Aorta (tissue), 5 donors: ENCODE results near the gene FBLN7. TPM values are rescaled to one million over a fixed set of nuclear protein-coding genes. Genes with fewer than 3 reads are reported as not detected.
A peak's percentile ranks its signal among the peaks of the same experiment; 100 is the strongest.

Source experiments
- ATAC-seq: fragments of 200-7000 bp; cut with Tn5 transposase; one replicate; pipeline ENCODE4 v1.9.1; 2022; ENCODE audit warnings: moderate library complexity; ENCODE audit not compliant: low FRiP score
- DNase-seq, 2 donors: peaks; one replicate each; pipeline ENCODE4 v3.0.0-alpha.2; 2020
- H3K27ac ChIP-seq, 2 donors: one replicate each; pipeline ENCODE4 v1.5.1; 2013; ENCODE audit warnings: low read length in 2 of 2, mild to moderate bottlenecking in 2 of 2, moderate library complexity in 2 of 2, control low read depth in 1 of 2, inconsistent platforms in 1 of 2, low read depth in 1 of 2
- H3K27me3 ChIP-seq, 2 donors: one replicate each; pipeline ENCODE4 v1.6.1; 2013; ENCODE audit warnings: control low read depth in 1 of 2, low read length in 1 of 2, mild to moderate bottlenecking in 1 of 2, moderate library complexity in 1 of 2; ENCODE audit not compliant: insufficient read depth in 2 of 2, control insufficient read depth in 1 of 2
- H3K36me3 ChIP-seq, 2 donors: one replicate each; pipeline ENCODE4 v1.6.1; 2013; ENCODE audit warnings: control low read depth in 1 of 2, low read length in 1 of 2, mild to moderate bottlenecking in 1 of 2; ENCODE audit not compliant: insufficient read depth in 2 of 2, control insufficient read depth in 1 of 2
- H3K4me1 ChIP-seq, 2 donors: one replicate each; pipeline ENCODE4 v1.6.1; 2013; ENCODE audit warnings: low read length in 2 of 2, control low read depth in 1 of 2, mild to moderate bottlenecking in 1 of 2, moderate library complexity in 1 of 2; ENCODE audit not compliant: insufficient read depth in 2 of 2, control insufficient read depth in 1 of 2
- H3K4me3 ChIP-seq, 2 donors: one replicate each; pipeline ENCODE4 v1.5.1; 2013; ENCODE audit warnings: low read length in 2 of 2, control low read depth in 1 of 2, mild to moderate bottlenecking in 1 of 2
- H3K9me3 ChIP-seq: one replicate; pipeline ENCODE4 v1.6.1; 2013; ENCODE audit warnings: mild to moderate bottlenecking, low read length; ENCODE audit not compliant: control insufficient read depth
- whole genome bisulfite sequencing, 2 donors: extraction: QIAGEN DNeasy Blood & Tissue Kit; methylation state at CpG; one replicate each; pipeline ENCODE4 v1.1.7; 2013; 5-methylcytosine and 5-hydroxymethylcytosine counted together
- intact Hi-C, 2 donors: fragments of 100-400 bp; cut with DNase I; formaldehyde crosslinking; loops; one replicate each; pipeline versions ENCODE4 v1.14.2 to v1.15.0; 2022
- long read RNA-seq, 2 donors: library from polyadenylated mRNA; unstranded; transcript quantifications; one replicate each; pipeline ENCODE4 v2.0.0, GENCODE V29; 2020 to 2021
- polyA plus RNA-seq, 2 donors: library from polyadenylated mRNA; stranded (reverse); fragments of 200-250 nt; gene quantifications; one replicate each; pipeline ENCODE4 v1.2.3, GENCODE V29; 2013
- total RNA-seq, 2 donors: library from RNA; stranded (reverse); fragmentation: NEBNext Ultra II Directional; extraction: Animal tissue kit (Norgen Biotek cat#: 25700); gene quantifications; one replicate each; pipeline ENCODE4 v1.2.1, GENCODE V29; 2021
- donor health status: healthy with polysubstance abuse.
- donor health status: Bipolar disorder and iron deficiency.
- donor health status: DM: no; HTN: no; CAD: no.
- donor health status: DM: no; HTN: no; CAD: no.
- donor health status: DM: yes; HTN: yes; CAD: no.

The FBLN7 gene
- 1 to 10 TPM; 4.5 to 6.1 TPM for total RNA-seq
- polyA plus RNA-seq = 10 to 100 TPM in 1 of 2 donors, 1 to 10 TPM in 1; 2.6 to 13.5 TPM
- long read RNA-seq, donor 1, partial matches to known transcripts = 0 of 6 reads
- long read RNA-seq, donor 1, other reads (novel, unspliced or antisense) = 3 of 6 reads
- long read RNA-seq, donor 2, partial matches to known transcripts = 0 of 2 reads
- long read RNA-seq, donor 2, other reads (novel, unspliced or antisense) = 1 of 2 reads

DNA sequence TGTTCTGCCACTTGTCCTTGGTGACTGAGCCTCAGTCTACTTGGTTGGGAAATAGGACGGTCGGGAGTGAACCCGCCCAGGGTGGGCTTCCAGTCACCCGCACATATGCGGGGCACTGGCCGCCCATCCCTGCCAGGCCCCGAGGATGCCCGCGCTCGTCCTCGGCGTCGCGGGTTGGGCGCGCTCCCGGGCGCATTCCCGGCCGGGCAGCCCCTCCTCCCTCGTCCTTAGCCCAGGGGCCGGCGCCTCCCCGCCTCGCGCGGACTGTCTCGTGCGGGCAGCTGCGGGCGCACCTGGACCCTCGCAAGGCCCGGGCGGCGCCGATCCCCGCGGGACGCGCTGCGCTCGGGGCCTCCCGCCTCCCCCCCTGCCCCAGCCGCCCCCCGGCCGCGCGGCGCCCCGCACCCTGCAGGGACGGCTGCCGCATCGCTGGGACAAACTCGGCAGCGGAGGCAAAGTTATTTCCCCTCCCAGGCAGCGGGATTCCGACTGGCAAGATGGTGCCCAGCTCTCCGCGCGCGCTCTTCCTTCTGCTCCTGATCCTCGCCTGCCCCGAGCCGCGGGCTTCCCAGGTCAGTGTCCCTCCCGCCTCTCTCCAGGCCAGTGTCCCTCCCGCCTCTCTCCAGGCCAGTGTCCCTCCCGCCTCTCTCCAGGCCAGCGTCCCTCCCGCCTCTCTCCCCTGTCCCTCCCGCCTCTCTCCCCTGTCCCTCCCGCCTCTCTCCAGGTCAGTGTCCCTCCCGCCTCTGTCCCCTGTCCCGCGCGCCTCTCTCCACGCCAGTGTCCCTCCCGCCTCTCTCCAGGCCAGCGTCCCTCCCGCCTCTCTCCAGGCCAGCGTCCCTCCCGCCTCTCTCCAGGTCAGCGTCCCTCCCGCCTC, at the start of gene FBLN7:
FBLN7 (plus strand) TSS at position 227 of the 874 bp plus-strand sequence; CDS start at position 498, 271 bp downstream.
- ATAC-seq (peak; percentile 62), DNase-seq (no peak)
- no peaks in the 10 kb centered on the region for H3K27me3 ChIP-seq
- H3K36me3 ChIP-seq = no peaks in the 10 kb centered on the region
- intact Hi-C loops = no loop called here
- no peaks in the 10 kb centered on the region for H3K9me3 ChIP-seq
- no peaks in the 10 kb centered on the region for H3K4me1 ChIP-seq
- WGBS, 2 donors = 1% methylated on average over 46 to 84 of the region's 84 CpGs
- H3K27ac ChIP-seq = no peak within 1 kb of the TSS
- H3K4me3 ChIP-seq = peak within 1 kb of the TSS; percentile 52 to 88

DNA sequence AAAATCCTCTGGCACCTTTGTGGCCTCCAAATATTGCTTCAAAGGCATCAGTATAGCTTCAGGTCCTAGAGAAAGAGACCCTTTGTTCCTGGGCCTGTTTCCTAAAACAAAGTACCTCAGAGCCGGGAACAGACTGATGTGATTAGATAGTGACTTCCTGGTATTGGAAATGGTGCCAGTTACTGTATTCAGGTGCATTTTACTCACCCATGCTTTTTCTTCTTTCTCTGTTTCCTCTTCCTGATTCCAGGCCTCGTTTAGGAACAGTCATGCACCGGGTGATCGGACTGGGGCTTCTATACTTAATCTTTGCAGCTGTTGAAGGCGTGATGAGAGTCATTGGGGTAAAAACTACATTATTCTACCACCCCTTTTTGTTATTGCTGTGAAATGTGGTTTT, 48.8 kb upstream of the FBLN7 start:
- WGBS, 2 donors = 91 to 96% methylated on average over 5 of the region's 5 CpGs
- ATAC-seq = no peak
- H3K4me3 ChIP-seq = no peak overlapping the region
- no peak for DNase-seq
- H3K27ac ChIP-seq = no peak overlapping the region
- H3K27me3 ChIP-seq = no peaks in the 10 kb centered on the region
- intact Hi-C loops = no loop called here
- H3K36me3 ChIP-seq = peaks cover 5 to 7% of the 10 kb centered on the region in 2 donors
- H3K4me1 ChIP-seq = peaks cover 0 to 4% of the 10 kb centered on the region in 2 donors
- H3K9me3 ChIP-seq = no peaks in the 10 kb centered on the region

DNA sequence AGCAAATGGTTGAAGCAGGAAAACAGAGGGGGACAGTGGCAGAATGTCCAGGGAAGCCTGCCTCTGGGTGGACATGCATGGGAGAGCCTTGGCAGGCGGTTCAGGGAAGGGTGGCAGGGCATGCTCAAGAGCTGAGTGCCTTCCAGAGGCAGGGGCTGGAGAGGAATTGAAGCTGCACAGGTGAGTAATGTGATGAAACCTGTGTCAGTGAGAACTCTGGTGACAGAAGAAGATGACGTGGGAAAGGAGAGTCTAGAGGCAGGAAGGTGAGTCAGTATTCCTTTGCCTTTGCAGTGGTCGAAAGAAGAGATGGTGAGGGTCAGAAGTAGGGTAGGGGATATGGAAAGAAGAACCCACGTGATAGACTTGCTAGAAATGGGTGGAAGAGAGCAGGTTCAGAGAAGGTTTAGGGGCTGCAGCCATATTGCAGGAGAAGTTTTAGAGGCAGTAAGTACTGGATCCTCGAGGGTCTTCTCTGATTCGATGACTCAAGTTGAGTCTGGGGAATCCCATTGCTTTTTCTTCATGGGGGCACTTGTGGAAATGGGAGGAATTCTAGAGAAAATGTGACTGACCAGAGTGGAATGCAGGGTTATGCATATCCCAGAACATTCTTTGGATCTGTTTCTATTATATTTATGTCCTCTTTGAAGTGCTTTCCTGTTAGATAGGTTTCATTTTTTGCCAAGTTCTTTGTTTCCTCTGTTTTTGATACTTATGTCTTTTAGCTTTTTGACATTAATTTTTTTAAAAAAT, 45.7 kb upstream of the FBLN7 start:
- Histone ChIP-seq H3K36me3 (peaks cover 2 to 9% of the 10 kb centered on the region in 2 donors), H3K4me3 (no peak overlapping the region), H3K27me3 (no peaks in the 10 kb centered on the region), H3K27ac (peak overlapping the region in 1 of 2 donors; percentile 14), H3K9me3 (no peaks in the 10 kb centered on the region), H3K4me1 (peaks cover 0 to 4% of the 10 kb centered on the region in 2 donors)
- WGBS, 2 donors = 81 to 82% methylated on average over 6 of the region's 6 CpGs
- intact Hi-C loops = no loop called here
- DNase-seq (no peak), ATAC-seq (no peak)

GRCh38 chr2:112093216-112093615, 45.0 kb upstream of the FBLN7 start:
- Histone ChIP-seq H3K9me3 (no peaks in the 10 kb centered on the region), H3K4me1 (peaks cover 0 to 4% of the 10 kb centered on the region in 2 donors), H3K27me3 (no peaks in the 10 kb centered on the region), H3K36me3 (peaks cover 0 to 5% of the 10 kb centered on the region in 2 donors), H3K27ac (no peak overlapping the region), H3K4me3 (no peak overlapping the region)
- WGBS, 2 donors = 70 to 79% methylated on average over 1 of the region's 1 CpG
- DNase-seq (no peak), ATAC-seq (no peak)
- intact Hi-C loops = no loop called here

GRCh38 chr2:112095681-112096080, 42.5 kb upstream of the FBLN7 start:
- H3K4me3 ChIP-seq = no peak overlapping the region
- H3K9me3 ChIP-seq = no peaks in the 10 kb centered on the region
- intact Hi-C loops = no loop called here
- peaks cover 0 to 11% of the 10 kb centered on the region in 2 donors for H3K36me3 ChIP-seq
- ATAC-seq = no peak
- H3K4me1 ChIP-seq = peaks cover 0 to 4% of the 10 kb centered on the region in 2 donors
- no peaks in the 10 kb centered on the region for H3K27me3 ChIP-seq
- 81 to 86% methylated on average over 1 of the region's 1 CpG for WGBS, 2 donors
- DNase-seq = no peak
- no peak overlapping the region for H3K27ac ChIP-seq

GRCh38 chr2:112096098-112096497, 42.1 kb upstream of the FBLN7 start:
- 78% methylated on average over 10 of the region's 10 CpGs for WGBS, 2 donors
- DNase-seq (no peak), ATAC-seq (no peak)
- peaks cover 0 to 11% of the 10 kb centered on the region in 2 donors for H3K36me3 ChIP-seq
- peaks cover 0 to 4% of the 10 kb centered on the region in 2 donors for H3K4me1 ChIP-seq
- no peaks in the 10 kb centered on the region for H3K9me3 ChIP-seq
- H3K4me3 ChIP-seq = no peak overlapping the region
- no peaks in the 10 kb centered on the region for H3K27me3 ChIP-seq
- intact Hi-C loops = no loop called here
- no peak overlapping the region for H3K27ac ChIP-seq

DNA sequence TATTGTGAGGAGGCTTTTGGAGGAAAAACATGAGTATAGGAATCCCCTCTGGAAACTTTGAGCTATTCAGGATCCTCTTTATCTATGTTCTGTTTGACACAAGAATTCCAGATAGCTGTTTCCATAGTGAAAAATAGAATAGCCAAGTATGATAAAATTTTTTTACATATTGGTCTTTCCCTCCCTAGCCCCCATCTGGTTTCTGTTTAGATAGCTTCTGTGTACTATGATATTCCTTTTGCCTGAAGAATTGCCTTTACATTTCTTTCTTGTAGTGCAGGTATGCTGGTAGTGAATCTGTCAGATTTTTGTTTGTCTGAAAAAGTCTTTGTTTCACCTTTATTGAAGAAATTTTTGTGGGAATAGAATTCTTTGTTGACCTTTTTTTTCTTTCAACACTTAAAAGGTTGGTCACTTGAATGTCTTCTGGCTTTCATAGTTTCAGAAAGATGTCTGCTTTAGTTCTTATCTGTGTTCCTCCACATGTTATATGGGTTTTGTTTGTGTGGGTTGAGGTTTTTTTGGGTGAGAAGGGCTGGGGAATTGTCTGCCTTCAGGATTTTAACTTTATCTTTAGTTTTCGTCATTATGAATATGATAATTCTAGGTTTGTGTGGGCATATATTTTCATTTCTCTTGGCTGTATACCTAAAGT, 29.9 kb upstream of the FBLN7 start:
- DNase-seq (no peak), ATAC-seq (no peak)
- whole genome bisulfite sequencing, 2 donors = 79 to 83% methylated on average over 1 of the region's 1 CpG
- peaks cover 2 to 3% of the 10 kb centered on the region in 2 donors for H3K36me3 ChIP-seq
- no peaks in the 10 kb centered on the region for H3K4me1 ChIP-seq
- H3K27me3 ChIP-seq = no peaks in the 10 kb centered on the region
- no peaks in the 10 kb centered on the region for H3K9me3 ChIP-seq
- intact Hi-C loops = no loop called here
- H3K27ac ChIP-seq = no peak overlapping the region
- no peak overlapping the region for H3K4me3 ChIP-seq

GRCh38 chr2:112109278-112109677, 28.9 kb upstream of the FBLN7 start:
- H3K27ac ChIP-seq = no peak overlapping the region
- H3K9me3 ChIP-seq = no peaks in the 10 kb centered on the region
- intact Hi-C loops = no loop called here
- ATAC-seq (no peak), DNase-seq (no peak)
- no peaks in the 10 kb centered on the region for H3K4me1 ChIP-seq
- H3K27me3 ChIP-seq = no peaks in the 10 kb centered on the region
- peaks cover 2 to 3% of the 10 kb centered on the region in 2 donors for H3K36me3 ChIP-seq
- no peak overlapping the region for H3K4me3 ChIP-seq
